Loucy (cell line): ENCODE results near the gene PMEPA1.

Experiments used
- EZH2phosphoT487 ChIP-seq: fragments of 200-600 bp; IDR thresholded peaks from 2 replicates; pipeline ENCODE4 v1.6.1; 2018; ENCODE audit warnings: antibody characterized with exemption, mild to moderate bottlenecking, moderate library complexity, borderline replicate concordance
- TF ChIP-seq, protein P1 (sequence below): fragments of 200-600 bp; sonication (generic); conservative IDR thresholded peaks from 2 replicates; pipeline ENCODE4 v1.5.1; 2014; ENCODE audit warnings: mild to moderate bottlenecking, antibody characterized with exemption, low read length

GRCh38 chr20:57746201-57746600 lies 36.4 kb upstream of the PMEPA1 start:
- TF ChIP-seq, protein P1, sequence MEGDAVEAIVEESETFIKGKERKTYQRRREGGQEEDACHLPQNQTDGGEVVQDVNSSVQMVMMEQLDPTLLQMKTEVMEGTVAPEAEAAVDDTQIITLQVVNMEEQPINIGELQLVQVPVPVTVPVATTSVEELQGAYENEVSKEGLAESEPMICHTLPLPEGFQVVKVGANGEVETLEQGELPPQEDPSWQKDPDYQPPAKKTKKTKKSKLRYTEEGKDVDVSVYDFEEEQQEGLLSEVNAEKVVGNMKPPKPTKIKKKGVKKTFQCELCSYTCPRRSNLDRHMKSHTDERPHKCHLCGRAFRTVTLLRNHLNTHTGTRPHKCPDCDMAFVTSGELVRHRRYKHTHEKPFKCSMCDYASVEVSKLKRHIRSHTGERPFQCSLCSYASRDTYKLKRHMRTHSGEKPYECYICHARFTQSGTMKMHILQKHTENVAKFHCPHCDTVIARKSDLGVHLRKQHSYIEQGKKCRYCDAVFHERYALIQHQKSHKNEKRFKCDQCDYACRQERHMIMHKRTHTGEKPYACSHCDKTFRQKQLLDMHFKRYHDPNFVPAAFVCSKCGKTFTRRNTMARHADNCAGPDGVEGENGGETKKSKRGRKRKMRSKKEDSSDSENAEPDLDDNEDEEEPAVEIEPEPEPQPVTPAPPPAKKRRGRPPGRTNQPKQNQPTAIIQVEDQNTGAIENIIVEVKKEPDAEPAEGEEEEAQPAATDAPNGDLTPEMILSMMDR = no peak
- no peak for TF ChIP-seq EZH2phosphoT487
